ENCODE results near the gene KCNG2. TPM values are rescaled to one million over a fixed set of nuclear protein-coding genes. Genes with fewer than 3 reads are reported as not detected.

The KCNG2 gene
- total and polyA plus RNA-seq, 10 of the 15 experiments (the other 5 are each of a cell fraction or from before 2014, with no cell fraction given), result 0.20 to 0.23 TPM; not detected in 8

DNA sequence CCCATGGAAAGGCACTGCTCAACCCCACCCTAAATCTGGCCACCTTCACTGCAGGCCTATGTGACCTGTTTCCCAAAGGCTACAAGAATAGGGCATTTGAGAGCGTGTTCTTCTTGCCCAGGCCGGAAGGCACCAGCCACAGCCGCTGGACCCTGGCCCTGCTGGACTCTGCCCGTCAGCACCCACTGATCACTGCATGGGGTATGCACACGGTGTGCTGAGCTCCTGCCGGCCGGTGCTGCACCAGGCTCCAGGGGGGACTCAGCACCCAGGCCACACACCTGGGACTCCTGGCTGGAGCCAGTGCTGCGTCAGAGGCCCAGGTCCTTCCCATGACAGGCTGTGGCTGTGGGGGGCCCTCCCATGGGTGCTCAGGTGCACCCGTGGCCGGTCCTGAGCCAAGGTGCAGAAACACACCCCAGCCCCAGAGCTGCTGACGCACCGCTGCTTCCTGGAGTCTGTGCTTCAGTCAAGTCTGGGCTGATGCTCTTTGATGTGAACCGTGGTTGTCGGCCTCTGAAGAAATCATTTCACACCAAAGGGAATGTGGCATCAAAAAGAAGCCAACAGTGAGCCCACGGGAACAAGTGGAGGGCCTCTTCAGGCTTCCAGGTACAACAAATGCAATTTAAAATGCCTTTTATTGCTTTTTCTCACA is 6.5 kb downstream of the KCNG2 start:
- ChIA-PET SMC1A (ENCODE audit: uncharacterized antibody, unreplicated experiment) (no interaction called here), CTCF (no interaction called here), RAD21 (ENCODE audit: unreplicated experiment) (no interaction called here), POLR2A (no interaction called here)
- H3K27ac ChIP-seq (ENCODE audit: control insufficient read depth, insufficient read depth), result no peak overlapping the region
- no peaks in the 10 kb centered on the region for H3K4me1 ChIP-seq (ENCODE audit: control insufficient read depth, insufficient read depth, low read length)
- no peaks in the 10 kb centered on the region for H3K79me2 ChIP-seq (ENCODE audit: control insufficient read depth, insufficient read depth, low read length)
- intact Hi-C loops (cut with micrococcal nuclease; ENCODE audit: unreplicated experiment) (no loop called here), in situ Hi-C loops (cut with MboI) (no loop called here)
- no peak overlapping the region for H2AFZ ChIP-seq (ENCODE audit: control insufficient read depth, low read depth, low read length)
- H3K9ac ChIP-seq (ENCODE audit: control insufficient read depth, insufficient read depth, low read length), result no peak overlapping the region
- FAIRE-seq (no peak), ATAC-seq (no peak), DNase-seq (ENCODE audit: low read depth, low spot score) (no peak)
- no TSS peak for BruUV-seq (replicated peaks)
- no peaks in the 10 kb centered on the region for H3K27me3 ChIP-seq (replicated peaks in 1 of 2; ENCODE audit: control insufficient read depth in 2 of 2, insufficient read depth in 2 of 2, low read length in 1 of 2)
- H3K4me3 ChIP-seq, result no peak overlapping the region
- H3K36me3 ChIP-seq (ENCODE audit: control insufficient read depth in 2 of 2, insufficient read depth in 2 of 2, low read length in 1 of 2), result no peaks in the 10 kb centered on the region
- H4K20me1 ChIP-seq (ENCODE audit: control insufficient read depth, insufficient read depth), result no peaks in the 10 kb centered on the region
- no peak overlapping the region for H3K4me2 ChIP-seq (ENCODE audit: control insufficient read depth, insufficient read depth)
- no peaks in the 10 kb centered on the region for H3K9me3 ChIP-seq (replicated peaks; ENCODE audit: control insufficient read depth, insufficient read depth, low read length)
- 65% methylated on average over 15 of the region's 15 CpGs for WGBS (ENCODE audit: insufficient coverage, insufficient replicate concordance, low lambda C conversion rate, missing lambda C conversion rate)
- no peak for TF ChIP-seq RFX5 (IDR thresholded peaks at IDR 0.05; ENCODE audit: low read depth, low read length)
- TF ChIP-seq EGR1 (IDR thresholded peaks at IDR 0.05; ENCODE audit: borderline replicate concordance in 1 of 2, low read depth in 2 of 2, low read length in 2 of 2), result no peak
- TF ChIP-seq, protein P1, sequence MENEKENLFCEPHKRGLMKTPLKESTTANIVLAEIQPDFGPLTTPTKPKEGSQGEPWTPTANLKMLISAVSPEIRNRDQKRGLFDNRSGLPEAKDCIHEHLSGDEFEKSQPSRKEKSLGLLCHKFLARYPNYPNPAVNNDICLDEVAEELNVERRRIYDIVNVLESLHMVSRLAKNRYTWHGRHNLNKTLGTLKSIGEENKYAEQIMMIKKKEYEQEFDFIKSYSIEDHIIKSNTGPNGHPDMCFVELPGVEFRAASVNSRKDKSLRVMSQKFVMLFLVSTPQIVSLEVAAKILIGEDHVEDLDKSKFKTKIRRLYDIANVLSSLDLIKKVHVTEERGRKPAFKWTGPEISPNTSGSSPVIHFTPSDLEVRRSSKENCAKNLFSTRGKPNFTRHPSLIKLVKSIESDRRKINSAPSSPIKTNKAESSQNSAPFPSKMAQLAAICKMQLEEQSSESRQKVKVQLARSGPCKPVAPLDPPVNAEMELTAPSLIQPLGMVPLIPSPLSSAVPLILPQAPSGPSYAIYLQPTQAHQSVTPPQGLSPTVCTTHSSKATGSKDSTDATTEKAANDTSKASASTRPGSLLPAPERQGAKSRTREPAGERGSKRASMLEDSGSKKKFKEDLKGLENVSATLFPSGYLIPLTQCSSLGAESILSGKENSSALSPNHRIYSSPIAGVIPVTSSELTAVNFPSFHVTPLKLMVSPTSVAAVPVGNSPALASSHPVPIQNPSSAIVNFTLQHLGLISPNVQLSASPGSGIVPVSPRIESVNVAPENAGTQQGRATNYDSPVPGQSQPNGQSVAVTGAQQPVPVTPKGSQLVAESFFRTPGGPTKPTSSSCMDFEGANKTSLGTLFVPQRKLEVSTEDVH (IDR thresholded peaks at IDR 0.05; ENCODE audit: low read depth, partially characterized antibody), result no peak
- no peak for TF ChIP-seq BCL11A (IDR thresholded peaks at IDR 0.05; ENCODE audit: low read depth, low read length)
- TF ChIP-seq, protein P2, sequence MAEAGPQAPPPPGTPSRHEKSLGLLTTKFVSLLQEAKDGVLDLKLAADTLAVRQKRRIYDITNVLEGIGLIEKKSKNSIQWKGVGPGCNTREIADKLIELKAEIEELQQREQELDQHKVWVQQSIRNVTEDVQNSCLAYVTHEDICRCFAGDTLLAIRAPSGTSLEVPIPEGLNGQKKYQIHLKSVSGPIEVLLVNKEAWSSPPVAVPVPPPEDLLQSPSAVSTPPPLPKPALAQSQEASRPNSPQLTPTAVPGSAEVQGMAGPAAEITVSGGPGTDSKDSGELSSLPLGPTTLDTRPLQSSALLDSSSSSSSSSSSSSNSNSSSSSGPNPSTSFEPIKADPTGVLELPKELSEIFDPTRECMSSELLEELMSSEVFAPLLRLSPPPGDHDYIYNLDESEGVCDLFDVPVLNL (IDR thresholded peaks at IDR 0.05; ENCODE audit: low read depth, low read length), result no peak
- TF ChIP-seq, protein P3, sequence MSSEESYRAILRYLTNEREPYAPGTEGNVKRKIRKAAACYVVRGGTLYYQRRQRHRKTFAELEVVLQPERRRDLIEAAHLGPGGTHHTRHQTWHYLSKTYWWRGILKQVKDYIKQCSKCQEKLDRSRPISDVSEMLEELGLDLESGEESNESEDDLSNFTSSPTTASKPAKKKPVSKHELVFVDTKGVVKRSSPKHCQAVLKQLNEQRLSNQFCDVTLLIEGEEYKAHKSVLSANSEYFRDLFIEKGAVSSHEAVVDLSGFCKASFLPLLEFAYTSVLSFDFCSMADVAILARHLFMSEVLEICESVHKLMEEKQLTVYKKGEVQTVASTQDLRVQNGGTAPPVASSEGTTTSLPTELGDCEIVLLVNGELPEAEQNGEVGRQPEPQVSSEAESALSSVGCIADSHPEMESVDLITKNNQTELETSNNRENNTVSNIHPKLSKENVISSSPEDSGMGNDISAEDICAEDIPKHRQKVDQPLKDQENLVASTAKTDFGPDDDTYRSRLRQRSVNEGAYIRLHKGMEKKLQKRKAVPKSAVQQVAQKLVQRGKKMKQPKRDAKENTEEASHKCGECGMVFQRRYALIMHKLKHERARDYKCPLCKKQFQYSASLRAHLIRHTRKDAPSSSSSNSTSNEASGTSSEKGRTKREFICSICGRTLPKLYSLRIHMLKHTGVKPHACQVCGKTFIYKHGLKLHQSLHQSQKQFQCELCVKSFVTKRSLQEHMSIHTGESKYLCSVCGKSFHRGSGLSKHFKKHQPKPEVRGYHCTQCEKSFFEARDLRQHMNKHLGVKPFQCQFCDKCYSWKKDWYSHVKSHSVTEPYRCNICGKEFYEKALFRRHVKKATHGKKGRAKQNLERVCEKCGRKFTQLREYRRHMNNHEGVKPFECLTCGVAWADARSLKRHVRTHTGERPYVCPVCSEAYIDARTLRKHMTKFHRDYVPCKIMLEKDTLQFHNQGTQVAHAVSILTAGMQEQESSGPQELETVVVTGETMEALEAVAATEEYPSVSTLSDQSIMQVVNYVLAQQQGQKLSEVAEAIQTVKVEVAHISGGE (CRISPR knock-in tag; IDR thresholded peaks at IDR 0.05), result no peak
- no peak for TF ChIP-seq NFIC (IDR thresholded peaks at IDR 0.05; ENCODE audit: low read depth, low read length)
- TF ChIP-seq TCF12 (IDR thresholded peaks at IDR 0.05; ENCODE audit: low read depth, low read length), result no peak
- TF ChIP-seq BHLHE40 (IDR thresholded peaks at IDR 0.05; ENCODE audit: borderline replicate concordance in 1 of 2, low read depth in 2 of 2, low read length in 1 of 2), result no peak
- TF ChIP-seq ATF2 (IDR thresholded peaks at IDR 0.05; ENCODE audit: low read length), result no peak
- TF ChIP-seq E4F1 (IDR thresholded peaks at IDR 0.05; ENCODE audit: borderline replicate concordance, partially characterized antibody), result no peak

Data from GM12878 (cell line).